Thymus (tissue), 11 donors: ENCODE results near the gene NEGR1. TPM values are rescaled to one million over a fixed set of nuclear protein-coding genes. Genes with fewer than 3 reads are reported as not detected.

Experiments used
- DNase-seq, 9 donors: peaks; one replicate each; pipeline ENCODE4 v3.0.0-alpha.2; 2013; ENCODE audit warnings: low spot score in 9 of 9, low read depth in 6 of 9, missing footprints in 1 of 9
- H3K27ac ChIP-seq, 2 donors: one replicate each; pipeline ENCODE4 v1.5.1; 2013; ENCODE audit warnings: control low read depth in 1 of 2, low read depth in 1 of 2, low read length in 1 of 2, mild to moderate bottlenecking in 1 of 2, moderate library complexity in 1 of 2
- H3K27me3 ChIP-seq, 2 donors: one replicate each; pipeline ENCODE4 v1.5.1; 2013; ENCODE audit warnings: low read length in 1 of 2; ENCODE audit not compliant: control insufficient read depth in 2 of 2, insufficient read depth in 1 of 2
- H3K36me3 ChIP-seq, 2 donors: one replicate each; pipeline ENCODE4 v1.5.1; 2013; ENCODE audit warnings: low read length in 1 of 2, mild to moderate bottlenecking in 1 of 2, moderate library complexity in 1 of 2; ENCODE audit not compliant: control insufficient read depth in 2 of 2, insufficient read depth in 2 of 2
- H3K4me1 ChIP-seq, 2 donors: one replicate each; pipeline ENCODE4 v1.5.1; 2013; ENCODE audit warnings: low read length in 2 of 2; ENCODE audit not compliant: control insufficient read depth in 2 of 2, insufficient read depth in 2 of 2
- H3K4me3 ChIP-seq, 2 donors: one replicate each; pipeline ENCODE4 v1.5.1; 2013; ENCODE audit warnings: low read length in 2 of 2, control low read depth in 1 of 2, mild to moderate bottlenecking in 1 of 2
- H3K9me3 ChIP-seq, 2 donors: one replicate each; pipeline ENCODE4 v1.5.1; 2013; ENCODE audit warnings: low read length in 1 of 2, mild to moderate bottlenecking in 1 of 2; ENCODE audit not compliant: control insufficient read depth in 2 of 2, insufficient read depth in 1 of 2
- WGBS: extraction: QIAGEN DNeasy Blood & Tissue Kit; methylation state at CpG from one replicate; pipeline ENCODE4 v1.1.7; 2013; 5-methylcytosine and 5-hydroxymethylcytosine counted together
- polyA plus RNA-seq: library from polyadenylated mRNA; stranded (reverse); fragments of 200-250 nt; gene quantifications from one replicate; pipeline ENCODE4 v1.2.3, GENCODE V29; 2013
- total RNA-seq: library from RNA; stranded (reverse); fragments of 120-200 nt; gene quantifications from one replicate; pipeline ENCODE4 v1.2.4, GENCODE V29; 2013
- donor health status: healthy.

The NEGR1 gene
- total and polyA plus RNA-seq, 2 donors: 2.8 to 3.3 TPM

DNA sequence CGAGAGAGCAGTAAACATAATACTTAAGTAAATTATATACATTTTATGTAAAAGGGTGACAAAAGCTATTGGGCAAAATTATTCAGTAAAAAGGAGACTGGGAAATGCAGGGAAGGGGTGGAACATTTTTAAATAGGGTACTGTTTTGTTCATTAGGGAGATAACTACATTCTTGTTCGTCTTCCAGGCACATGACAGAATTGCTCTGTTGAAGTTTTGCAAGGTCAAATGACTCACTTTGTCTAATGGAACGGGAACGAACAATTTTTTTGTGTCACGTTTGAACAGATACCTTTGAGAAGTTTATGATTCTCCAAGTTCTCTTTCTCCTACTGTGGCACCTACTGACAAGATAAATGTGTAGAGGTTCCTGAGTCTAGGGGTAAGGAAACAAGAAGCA, 819.2 kb downstream of the NEGR1 start:
- H3K4me3 ChIP-seq: no peak overlapping the region
- no peak overlapping the region for H3K27ac ChIP-seq
- H3K4me1 ChIP-seq: no peaks in the 10 kb centered on the region
- H3K36me3 ChIP-seq: no peaks in the 10 kb centered on the region
- DNase-seq: no peak
- H3K9me3 ChIP-seq: no peaks in the 10 kb centered on the region
- 93% methylated on average over 5 of the region's 5 CpGs for WGBS
- H3K27me3 ChIP-seq: no peaks in the 10 kb centered on the region

DNA sequence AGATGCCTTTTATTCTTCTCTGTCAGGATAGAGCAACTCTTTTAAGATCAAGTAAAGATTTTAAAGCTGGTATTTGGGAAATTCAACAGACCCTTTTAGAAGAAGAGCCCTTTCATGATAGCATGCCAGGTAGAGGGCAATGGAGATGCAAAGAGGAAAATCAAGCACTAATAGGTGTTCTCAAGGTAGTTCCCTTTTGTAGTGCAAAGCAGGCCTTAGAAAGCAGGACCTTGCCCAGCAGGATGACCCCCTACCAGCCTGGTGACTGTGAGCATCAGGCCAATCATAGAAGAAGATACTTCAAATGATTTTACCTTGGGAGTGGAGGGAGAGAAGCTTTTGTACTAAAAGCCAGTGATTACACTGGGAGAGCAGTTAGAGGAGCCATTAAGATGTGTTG, 820.1 kb downstream of the NEGR1 start:
- H3K4me3 ChIP-seq: no peak overlapping the region
- H3K36me3 ChIP-seq: no peaks in the 10 kb centered on the region
- H3K4me1 ChIP-seq: no peaks in the 10 kb centered on the region
- H3K27ac ChIP-seq: no peak overlapping the region
- no peaks in the 10 kb centered on the region for H3K9me3 ChIP-seq
- DNase-seq: no peak
- no peaks in the 10 kb centered on the region for H3K27me3 ChIP-seq

DNA sequence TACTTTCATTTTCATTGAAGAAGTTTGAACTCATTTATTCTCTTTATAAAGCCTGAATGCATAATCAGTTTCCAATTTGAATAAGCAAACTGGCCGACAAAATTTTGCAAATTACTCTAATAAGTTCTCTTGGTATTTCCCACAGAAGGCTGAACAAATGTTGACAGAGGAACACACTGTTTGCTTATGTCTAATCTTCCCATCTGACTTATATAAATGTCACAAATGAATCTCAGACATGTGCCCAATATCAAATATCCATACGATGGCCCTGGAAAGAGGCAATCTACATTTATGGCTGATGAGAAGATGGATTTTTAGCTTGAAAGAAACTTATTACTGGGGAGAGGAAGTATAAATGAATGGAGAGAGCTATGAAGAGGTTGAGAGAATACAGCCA, 820.9 kb downstream of the NEGR1 start:
- H3K9me3 ChIP-seq: no peaks in the 10 kb centered on the region
- H3K27me3 ChIP-seq: no peaks in the 10 kb centered on the region
- 92% methylated on average over 2 of the region's 2 CpGs for WGBS
- no peak overlapping the region for H3K27ac ChIP-seq
- no peaks in the 10 kb centered on the region for H3K4me1 ChIP-seq
- no peaks in the 10 kb centered on the region for H3K36me3 ChIP-seq
- H3K4me3 ChIP-seq: no peak overlapping the region
- no peak for DNase-seq

DNA sequence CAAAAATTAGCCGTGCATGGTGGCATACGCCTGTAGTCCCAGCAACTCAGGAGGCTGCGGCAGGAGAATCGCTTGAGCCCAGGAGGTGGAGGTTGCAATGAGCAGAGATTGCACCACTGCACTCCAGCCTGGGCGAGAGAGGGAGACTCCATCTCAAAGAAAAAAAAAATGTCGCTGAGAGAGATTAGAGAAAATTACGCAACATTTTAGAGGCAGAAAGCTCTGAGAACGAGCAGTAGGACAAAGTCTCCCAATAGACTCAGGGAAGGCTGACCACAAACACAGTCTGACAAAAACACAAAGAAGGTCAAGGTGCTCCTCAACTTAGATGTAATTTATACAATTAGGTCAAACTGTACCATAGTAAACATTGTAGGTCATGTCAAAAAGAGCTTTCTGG, 833.9 kb downstream of the NEGR1 start:
- no peaks in the 10 kb centered on the region for H3K4me1 ChIP-seq
- WGBS: 84% methylated on average over 8 of the region's 8 CpGs
- no peak for DNase-seq

DNA sequence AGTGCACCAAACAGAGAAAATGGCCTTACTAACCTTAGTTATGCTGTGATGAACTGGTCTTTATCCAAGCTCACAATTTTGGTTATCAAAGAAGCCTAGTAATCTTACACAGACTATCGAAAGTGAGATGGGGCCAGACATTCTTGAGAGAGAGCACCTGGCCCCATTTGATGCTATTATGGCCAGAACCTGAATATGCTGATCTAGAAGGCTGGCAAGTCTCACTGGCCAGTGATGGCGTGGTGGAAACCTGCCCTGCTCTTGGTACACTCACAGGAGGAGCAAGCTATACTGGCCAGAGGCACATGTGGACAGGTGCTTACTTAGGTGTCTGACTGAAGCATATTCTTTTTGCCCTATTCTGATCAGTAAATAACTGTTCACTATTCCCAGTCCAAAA, 843.7 kb downstream of the NEGR1 start:
- Histone ChIP-seq H3K36me3 (no peaks in the 10 kb centered on the region), H3K4me1 (no peaks in the 10 kb centered on the region), H3K27me3 (no peaks in the 10 kb centered on the region), H3K4me3 (no peak overlapping the region), H3K9me3 (no peaks in the 10 kb centered on the region), H3K27ac (no peak overlapping the region)
- no peak for DNase-seq
- 93% methylated on average over 2 of the region's 2 CpGs for WGBS

More for the DNA sequence above, 833.9 kb downstream of the NEGR1 start:
- H3K36me3 ChIP-seq: no peaks in the 10 kb centered on the region
- no peak overlapping the region for H3K27ac ChIP-seq
- no peaks in the 10 kb centered on the region for H3K9me3 ChIP-seq
- H3K4me3 ChIP-seq: no peak overlapping the region
- H3K27me3 ChIP-seq: no peaks in the 10 kb centered on the region

GRCh38 chr1:71435951-71436350, 846.4 kb downstream of the NEGR1 start:
- no peak for DNase-seq

DNA sequence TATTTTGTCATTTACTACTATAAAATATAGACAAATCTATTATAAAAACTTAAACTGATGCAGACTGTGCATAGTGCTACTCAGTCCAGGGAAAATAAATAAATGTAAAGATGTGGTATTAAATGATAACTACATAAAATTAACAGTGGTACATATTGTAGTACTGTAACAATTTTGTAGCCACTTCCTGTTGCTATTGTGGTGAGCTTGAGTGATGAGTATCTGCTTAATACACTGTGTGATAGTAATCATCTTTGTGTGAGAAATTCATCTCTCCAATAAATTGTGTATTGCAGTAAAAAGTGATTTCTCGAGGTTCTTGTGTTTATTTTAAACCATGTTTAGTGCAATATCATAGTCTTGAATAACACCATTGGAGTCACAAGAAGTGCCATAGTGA, 848.1 kb downstream of the NEGR1 start:
- Histone ChIP-seq H3K27me3 (no peaks in the 10 kb centered on the region), H3K4me3 (no peak overlapping the region), H3K4me1 (no peaks in the 10 kb centered on the region), H3K9me3 (no peaks in the 10 kb centered on the region), H3K36me3 (no peaks in the 10 kb centered on the region), H3K27ac (no peak overlapping the region)
- no peak for DNase-seq
- WGBS: 95% methylated on average over 1 of the region's 1 CpG

More at GRCh38 chr1:71435951-71436350, 846.4 kb downstream of the NEGR1 start:
- Histone ChIP-seq H3K4me3 (no peak overlapping the region), H3K27me3 (no peaks in the 10 kb centered on the region), H3K4me1 (no peaks in the 10 kb centered on the region), H3K27ac (no peak overlapping the region), H3K9me3 (no peaks in the 10 kb centered on the region), H3K36me3 (no peaks in the 10 kb centered on the region)

DNA sequence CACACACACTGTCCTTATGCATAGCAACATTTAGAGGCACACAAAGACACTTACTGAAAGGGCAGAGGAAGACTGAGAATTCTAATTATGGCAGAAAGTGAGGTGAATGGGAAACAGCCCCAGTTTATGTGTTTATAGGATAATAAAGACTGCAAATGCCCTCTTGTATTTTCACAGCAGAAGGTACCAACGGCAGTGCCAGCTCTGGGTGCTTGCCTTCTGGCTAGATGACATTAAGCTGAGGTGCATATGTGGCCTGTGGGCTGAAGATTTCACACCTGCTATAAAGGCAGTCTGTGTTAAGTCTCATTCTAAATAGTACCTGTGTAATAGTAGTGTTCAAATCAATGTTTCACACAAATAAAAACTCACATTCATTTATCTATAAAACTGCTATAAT, 854.3 kb downstream of the NEGR1 start:
- H3K27ac ChIP-seq: no peak overlapping the region
- H3K4me1 ChIP-seq: no peaks in the 10 kb centered on the region
- DNase-seq: no peak
- H3K36me3 ChIP-seq: no peaks in the 10 kb centered on the region
- WGBS: 96% methylated on average over 1 of the region's 1 CpG
- H3K9me3 ChIP-seq: no peaks in the 10 kb centered on the region
- no peaks in the 10 kb centered on the region for H3K27me3 ChIP-seq
- H3K4me3 ChIP-seq: no peak overlapping the region

- Histone ChIP-seq H3K4me1 (no peaks in the 10 kb centered on the region), H3K27ac (no peak overlapping the region), H3K36me3 (no peaks in the 10 kb centered on the region), H3K4me3 (no peak overlapping the region), H3K9me3 (no peaks in the 10 kb centered on the region), H3K27me3 (no peaks in the 10 kb centered on the region)
- DNase-seq: no peak
- WGBS: 97% methylated on average over 3 of the region's 3 CpGs
Observed at GRCh38 chr1:71427066-71427465, 855.3 kb downstream of the NEGR1 start.

- H3K4me3 ChIP-seq: no peak overlapping the region
- H3K9me3 ChIP-seq: no peaks in the 10 kb centered on the region
- DNase-seq: no peak
- H3K36me3 ChIP-seq: no peaks in the 10 kb centered on the region
- H3K27me3 ChIP-seq: no peaks in the 10 kb centered on the region
- no peak overlapping the region for H3K27ac ChIP-seq
- H3K4me1 ChIP-seq: no peaks in the 10 kb centered on the region
Observed at GRCh38 chr1:71424536-71424935, 857.8 kb downstream of the NEGR1 start.
